Hepatocyte (in vitro differentiated cells): Measurements from ENCODE around the gene POMGNT2. TPM values are rescaled to one million over a fixed set of nuclear protein-coding genes. Genes with fewer than 3 reads are reported as not detected.

Experiments used
- DNase-seq: peaks from one replicate; pipeline ENCODE4 v3.0.0-alpha.2; 2016; ENCODE audit warnings: low spot score
- H2AFZ ChIP-seq: fragments of 200-600 bp; sonication (generic); 2 replicates; pipeline ENCODE4 v1.6.0; 2016; ENCODE audit warnings: antibody characterized with exemption, mild to moderate bottlenecking
- H3K27ac ChIP-seq: fragments of 200-600 bp; sonication (generic); 2 replicates; pipeline ENCODE4 v1.5.1; 2016; ENCODE audit warnings: mild to moderate bottlenecking
- H3K27me3 ChIP-seq: fragments of 200-600 bp; sonication (generic); 2 replicates; pipeline ENCODE4 v1.6.1; 2016
- H3K36me3 ChIP-seq: fragments of 200-600 bp; sonication (generic); replicated peaks from 2 replicates; pipeline ENCODE4 v1.5.1; 2016; ENCODE audit warnings: low read depth; ENCODE audit not compliant: insufficient read depth
- H3K4me1 ChIP-seq: fragments of 200-600 bp; sonication (generic); 2 replicates; pipeline ENCODE4 v1.5.1; 2016; ENCODE audit warnings: mild to moderate bottlenecking, moderate library complexity; ENCODE audit not compliant: insufficient read depth
- H3K4me2 ChIP-seq: fragments of 200-600 bp; sonication (generic); 2 replicates; pipeline ENCODE4 v1.6.0; 2016
- H3K4me3 ChIP-seq: fragments of 200-600 bp; sonication (generic); 2 replicates; pipeline ENCODE4 v1.5.1; 2016; ENCODE audit warnings: mild to moderate bottlenecking
- H3K79me2 ChIP-seq: fragments of 200-600 bp; sonication (generic); 2 replicates; pipeline ENCODE4 v1.6.0; 2017; ENCODE audit warnings: mild to moderate bottlenecking
- H3K9me2 ChIP-seq: fragments of 200-600 bp; sonication (generic); replicated peaks from 2 replicates; pipeline ENCODE4 v1.6.0; 2017; ENCODE audit warnings: mild to moderate bottlenecking; ENCODE audit not compliant: insufficient read depth
- H3K9me3 ChIP-seq: fragments of 200-600 bp; sonication (generic); 2 replicates; pipeline ENCODE4 v1.5.1; 2016; ENCODE audit warnings: low read depth, mild to moderate bottlenecking
- H4K20me1 ChIP-seq: fragments of 200-600 bp; sonication (generic); 2 replicates; pipeline ENCODE4 v1.6.0; 2016; ENCODE audit warnings: mild to moderate bottlenecking; ENCODE audit not compliant: insufficient read depth, poor library complexity, severe bottlenecking
- EZH2 ChIP-seq: fragments of 200-600 bp; sonication (generic); IDR thresholded peaks from 2 replicates; pipeline ENCODE4 v1.6.1; 2016; ENCODE audit warnings: antibody characterized with exemption, mild to moderate bottlenecking, borderline replicate concordance
- EZH2phosphoT487 ChIP-seq: fragments of 200-600 bp; sonication (generic); IDR thresholded peaks from one replicate; pipeline ENCODE4 v1.6.1; 2018; ENCODE audit warnings: antibody characterized with exemption, mild to moderate bottlenecking, low read depth, moderate library complexity; ENCODE audit not compliant: unreplicated experiment, severe bottlenecking
- WGBS: methylation state at CpG from one replicate; pipeline ENCODE4 v1.1.6; 2016; ENCODE audit warnings: low lambda C conversion rate; ENCODE audit errors: missing lambda C conversion rate; 5-methylcytosine and 5-hydroxymethylcytosine counted together
- polyA plus RNA-seq: library from polyadenylated mRNA; unstranded; fragments of >200 nt; fragmentation: Nextera tagmentation; extraction: Ambion mirVana; gene quantifications from 2 replicates; pipeline ENCODE4 v1.2.1, GENCODE V29; 2016
- total RNA-seq: library from RNA; depleted of rRNA; stranded (reverse); fragments of >200 nt; gene quantifications from 2 replicates; pipeline ENCODE4 v1.2.3, GENCODE V29; 2014
- TF ChIP-seq, protein P1 (sequence below): fragments of 200-600 bp; sonication (generic); IDR thresholded peaks from 2 replicates; pipeline ENCODE4 v1.5.1; 2016; ENCODE audit warnings: antibody characterized with exemption, mild to moderate bottlenecking; ENCODE audit not compliant: poor library complexity

Gene POMGNT2
- total and polyA plus RNA-seq, 2 experiments from 2014 or later, result 27.6 to 45.6 TPM

DNA sequence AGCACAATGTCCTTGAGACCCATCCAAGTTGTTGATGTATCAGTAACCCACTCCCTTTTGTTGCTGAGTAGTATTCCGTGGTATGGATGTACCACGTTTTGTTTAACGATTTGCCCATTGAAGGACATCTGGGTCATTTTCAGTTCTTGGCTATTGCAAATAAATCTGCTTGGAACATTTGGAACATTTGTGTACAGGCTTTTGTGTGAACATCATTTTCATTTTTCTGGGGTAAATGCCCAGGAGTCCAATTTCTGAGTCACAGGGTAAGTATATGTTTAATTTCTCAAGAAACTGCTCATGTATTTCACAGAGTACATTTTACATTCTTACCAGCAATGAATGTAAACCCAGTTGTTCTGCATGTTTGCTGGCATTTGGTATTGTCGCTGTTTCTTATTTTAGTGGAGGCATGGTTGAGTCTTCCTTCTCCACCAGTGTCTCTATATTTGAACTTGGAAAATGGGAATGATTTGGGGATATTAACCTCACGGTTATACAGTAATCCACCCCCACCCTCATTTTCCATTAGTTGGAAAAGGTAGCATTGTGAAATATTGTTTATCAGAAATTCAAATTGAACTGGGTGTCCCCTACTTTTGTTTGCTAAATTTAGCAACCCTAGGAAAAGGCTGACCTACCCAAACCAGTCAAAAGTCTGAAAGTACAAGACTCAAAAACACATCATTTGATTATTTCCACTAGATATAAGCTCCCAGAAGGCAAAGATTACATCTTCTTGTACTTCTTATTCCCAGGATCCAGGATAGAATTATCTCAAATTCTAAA is 30.8 kb downstream of the POMGNT2 start:
- no peaks in the 10 kb centered on the region for H3K79me2 ChIP-seq

DNA sequence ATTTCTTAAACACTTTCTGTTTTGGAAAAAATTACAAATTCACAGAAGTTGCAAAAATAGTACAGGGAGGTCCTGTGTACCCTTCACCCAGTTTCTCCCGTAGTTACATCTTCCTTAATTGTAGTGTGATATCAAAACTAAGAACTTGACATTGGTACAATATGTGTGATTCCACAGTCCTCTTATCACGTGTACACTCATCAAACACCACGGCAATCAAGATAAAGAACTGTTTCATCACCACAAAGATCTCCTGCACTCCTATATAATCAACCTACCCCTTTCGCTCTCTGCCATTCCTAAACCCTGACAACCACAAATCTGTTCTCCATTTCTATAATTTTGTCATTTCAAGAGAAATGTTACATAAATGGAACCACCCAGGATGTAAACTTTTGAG is 31.4 kb downstream of the POMGNT2 start:
- 75% methylated on average over 4 of the region's 4 CpGs for WGBS
- no peak for TF ChIP-seq EZH2
- no peak for TF ChIP-seq EZH2phosphoT487
- TF ChIP-seq, protein P1, sequence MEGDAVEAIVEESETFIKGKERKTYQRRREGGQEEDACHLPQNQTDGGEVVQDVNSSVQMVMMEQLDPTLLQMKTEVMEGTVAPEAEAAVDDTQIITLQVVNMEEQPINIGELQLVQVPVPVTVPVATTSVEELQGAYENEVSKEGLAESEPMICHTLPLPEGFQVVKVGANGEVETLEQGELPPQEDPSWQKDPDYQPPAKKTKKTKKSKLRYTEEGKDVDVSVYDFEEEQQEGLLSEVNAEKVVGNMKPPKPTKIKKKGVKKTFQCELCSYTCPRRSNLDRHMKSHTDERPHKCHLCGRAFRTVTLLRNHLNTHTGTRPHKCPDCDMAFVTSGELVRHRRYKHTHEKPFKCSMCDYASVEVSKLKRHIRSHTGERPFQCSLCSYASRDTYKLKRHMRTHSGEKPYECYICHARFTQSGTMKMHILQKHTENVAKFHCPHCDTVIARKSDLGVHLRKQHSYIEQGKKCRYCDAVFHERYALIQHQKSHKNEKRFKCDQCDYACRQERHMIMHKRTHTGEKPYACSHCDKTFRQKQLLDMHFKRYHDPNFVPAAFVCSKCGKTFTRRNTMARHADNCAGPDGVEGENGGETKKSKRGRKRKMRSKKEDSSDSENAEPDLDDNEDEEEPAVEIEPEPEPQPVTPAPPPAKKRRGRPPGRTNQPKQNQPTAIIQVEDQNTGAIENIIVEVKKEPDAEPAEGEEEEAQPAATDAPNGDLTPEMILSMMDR, result no peak
- Histone ChIP-seq H3K27ac (no peak overlapping the region), H3K4me1 (peaks cover 3% of the 10 kb centered on the region), H3K9me3 (no peaks in the 10 kb centered on the region), H4K20me1 (no peaks in the 10 kb centered on the region), H2AFZ (no peak overlapping the region), H3K9me2 (no peaks in the 10 kb centered on the region), H3K79me2 (no peaks in the 10 kb centered on the region), H3K4me3 (no peak overlapping the region), H3K36me3 (no peaks in the 10 kb centered on the region), H3K4me2 (no peak overlapping the region), H3K27me3 (no peaks in the 10 kb centered on the region)
- DNase-seq, result no peak

More for the DNA sequence above, 30.8 kb downstream of the POMGNT2 start:
- 97% methylated on average over 5 of the region's 5 CpGs for WGBS
- H3K4me1 ChIP-seq, result peaks cover 3% of the 10 kb centered on the region
- H3K9me3 ChIP-seq, result no peaks in the 10 kb centered on the region
- no peak overlapping the region for H3K27ac ChIP-seq
- H4K20me1 ChIP-seq, result no peaks in the 10 kb centered on the region
- TF ChIP-seq EZH2 (no peak), EZH2phosphoT487 (no peak)
- TF ChIP-seq, protein P1, result no peak
- no peak overlapping the region for H3K4me3 ChIP-seq
- H3K4me2 ChIP-seq, result no peak overlapping the region
- H3K9me2 ChIP-seq, result no peaks in the 10 kb centered on the region
- DNase-seq, result no peak
- no peak overlapping the region for H2AFZ ChIP-seq
- H3K27me3 ChIP-seq, result no peaks in the 10 kb centered on the region
- no peaks in the 10 kb centered on the region for H3K36me3 ChIP-seq

DNA sequence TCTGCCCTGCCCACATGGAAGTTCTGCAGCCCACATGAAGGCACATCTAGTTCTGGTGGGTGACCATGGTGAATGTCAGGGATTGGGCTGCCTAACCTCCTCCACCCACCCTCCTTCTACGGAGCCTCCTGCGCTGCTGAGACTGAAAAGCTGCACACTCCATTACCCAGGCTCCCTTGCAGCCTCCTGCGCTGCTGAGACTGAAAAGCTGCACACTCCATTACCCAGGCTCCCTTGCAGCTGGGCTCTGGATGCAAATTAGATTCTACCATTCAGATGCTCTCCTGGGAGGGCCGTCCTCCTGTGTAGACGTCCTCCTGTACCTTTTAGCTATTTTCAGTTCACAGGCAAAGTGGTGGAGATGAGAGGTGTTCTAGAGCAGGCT is 32.1 kb downstream of the POMGNT2 start:
- Histone ChIP-seq H3K36me3 (no peaks in the 10 kb centered on the region), H4K20me1 (no peaks in the 10 kb centered on the region), H3K27me3 (no peaks in the 10 kb centered on the region), H3K4me2 (no peak overlapping the region), H3K4me3 (no peak overlapping the region), H3K4me1 (peaks cover 3% of the 10 kb centered on the region), H3K9me2 (no peaks in the 10 kb centered on the region), H3K27ac (no peak overlapping the region), H2AFZ (no peak overlapping the region), H3K9me3 (no peaks in the 10 kb centered on the region), H3K79me2 (no peaks in the 10 kb centered on the region)
- 87% methylated on average over 5 of the region's 5 CpGs for WGBS
- TF ChIP-seq EZH2 (no peak), EZH2phosphoT487 (no peak)
- TF ChIP-seq, protein P1, result no peak
- no peak for DNase-seq
